ENCODE data around the gene GARNL3.

GARNL3 gene

DNA sequence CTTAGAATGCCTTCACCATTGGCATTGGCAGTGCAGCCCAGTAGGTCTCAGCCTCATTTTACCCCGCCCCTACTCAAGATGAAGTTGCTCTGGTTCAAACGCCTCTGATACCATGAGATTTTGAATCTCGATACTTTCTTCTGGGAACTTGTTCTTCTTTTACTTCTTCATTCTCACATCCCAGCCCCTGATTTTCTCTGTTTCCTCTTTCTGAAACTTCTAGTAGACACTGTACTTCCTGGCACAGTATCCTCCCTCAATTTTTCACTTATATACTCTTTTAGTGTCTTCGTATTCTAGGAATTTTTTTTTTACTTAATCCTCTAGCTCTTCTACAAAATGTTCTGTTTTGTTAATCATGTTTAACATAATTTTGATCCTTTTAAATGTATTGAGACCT is 146.5 kb downstream of the GARNL3 start:
- DNase-seq, result no peak

DNA sequence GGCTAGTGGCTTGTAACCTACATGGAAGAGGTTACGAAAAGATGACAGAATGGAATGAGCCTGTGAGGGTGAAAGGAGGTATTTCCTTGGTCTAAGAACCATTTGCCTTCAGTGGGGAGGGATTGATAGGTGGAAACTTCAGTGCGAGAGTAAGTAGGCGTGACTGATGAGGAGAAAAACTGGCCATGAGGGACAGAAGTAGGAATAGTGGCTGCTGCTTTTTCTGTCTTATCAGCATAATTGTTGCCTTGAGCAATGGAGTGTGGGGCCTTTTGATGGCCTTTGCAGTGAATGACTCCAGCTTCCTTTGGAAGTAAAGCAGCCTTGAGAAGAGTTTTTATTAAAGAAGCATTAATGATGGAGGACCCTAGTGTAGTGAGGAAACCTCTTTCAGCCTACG is 150.6 kb downstream of the GARNL3 start:
- no peak for DNase-seq

GRCh38 chr9:127415657-127416056 is 151.1 kb downstream of the GARNL3 start:
- DNase-seq, result no peak

- DNase-seq, result no peak
Observed at GRCh38 chr9:127417131-127418036, 152.8 kb downstream of the GARNL3 start.

DNA sequence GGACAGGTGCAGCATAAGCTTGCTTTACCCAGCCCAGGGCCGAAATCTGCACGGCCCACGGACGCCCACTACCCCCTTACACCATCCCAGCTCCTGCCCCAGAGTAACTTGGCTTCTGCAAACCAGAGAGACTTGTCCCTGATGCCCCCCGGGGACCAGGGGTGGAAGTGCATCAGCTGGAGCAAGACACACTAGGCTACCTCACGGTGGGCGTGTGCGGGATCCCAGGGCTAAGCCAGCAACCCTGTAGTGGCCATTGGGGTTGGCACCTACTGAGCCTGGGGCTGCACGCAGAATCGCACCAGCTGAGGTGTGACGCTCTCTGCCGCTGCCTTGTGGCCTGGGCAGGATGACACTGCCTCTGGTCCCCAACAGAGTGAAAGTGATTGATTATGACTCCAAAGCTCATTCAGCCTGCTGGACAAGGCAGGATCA is 153.5 kb downstream of the GARNL3 start:
- peak; percentile 54 for DNase-seq

GRCh38 chr9:127419348-127419747 is 154.8 kb downstream of the GARNL3 start:
- no peak for DNase-seq

DNA sequence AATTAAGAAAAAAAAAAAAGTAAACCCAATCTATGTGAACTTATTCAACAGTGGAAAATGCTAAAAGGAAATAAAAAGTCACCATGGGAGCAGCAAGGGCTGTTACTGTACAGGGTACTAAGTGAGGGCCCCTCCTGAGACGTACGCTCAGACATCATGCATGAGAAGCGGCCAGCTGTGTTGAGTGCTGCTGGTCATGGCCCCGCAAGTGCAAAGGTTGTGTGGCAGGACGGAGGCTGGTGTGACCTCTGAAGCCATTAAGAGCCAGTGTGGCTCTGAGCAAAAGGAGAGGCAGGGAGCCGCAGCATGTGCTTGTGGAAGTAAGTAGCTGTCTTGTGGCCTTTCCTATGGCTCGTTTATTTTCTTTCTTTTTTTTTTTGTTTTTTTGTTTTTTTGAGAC is 156.5 kb downstream of the GARNL3 start:
- DNase-seq, result no peak

DNA sequence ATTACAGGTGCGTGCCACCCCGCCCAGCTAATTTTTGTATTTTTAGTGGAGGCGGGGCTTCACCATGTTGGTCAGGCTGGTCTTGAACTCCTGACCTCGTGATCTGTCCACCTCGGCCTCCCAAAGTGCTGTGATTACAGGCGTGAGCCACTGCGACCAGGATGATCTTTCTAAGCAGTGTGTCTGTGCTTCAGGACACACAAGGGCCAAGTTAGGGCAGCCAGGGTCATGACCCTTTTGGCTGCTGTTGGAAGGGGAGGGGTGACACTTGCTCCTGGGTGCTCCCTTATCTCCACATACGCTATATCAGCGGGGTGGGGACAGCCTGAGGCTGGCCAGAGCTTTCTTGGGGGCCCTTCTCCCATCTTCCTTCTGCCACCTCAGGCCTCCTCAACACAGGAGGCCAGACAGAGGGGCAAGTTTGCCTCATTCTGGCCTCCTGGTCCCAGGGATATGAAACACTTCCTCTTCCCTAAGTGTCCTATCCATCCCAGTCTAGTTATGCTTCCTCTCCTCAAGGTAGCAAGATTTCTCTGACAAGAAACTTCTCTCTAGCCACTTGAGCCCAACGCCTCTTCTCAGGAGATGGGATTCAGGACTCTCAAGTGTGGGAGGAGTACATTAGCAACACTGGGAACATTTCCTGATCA is 157.7 kb downstream of the GARNL3 start:
- no peak for DNase-seq

DNA sequence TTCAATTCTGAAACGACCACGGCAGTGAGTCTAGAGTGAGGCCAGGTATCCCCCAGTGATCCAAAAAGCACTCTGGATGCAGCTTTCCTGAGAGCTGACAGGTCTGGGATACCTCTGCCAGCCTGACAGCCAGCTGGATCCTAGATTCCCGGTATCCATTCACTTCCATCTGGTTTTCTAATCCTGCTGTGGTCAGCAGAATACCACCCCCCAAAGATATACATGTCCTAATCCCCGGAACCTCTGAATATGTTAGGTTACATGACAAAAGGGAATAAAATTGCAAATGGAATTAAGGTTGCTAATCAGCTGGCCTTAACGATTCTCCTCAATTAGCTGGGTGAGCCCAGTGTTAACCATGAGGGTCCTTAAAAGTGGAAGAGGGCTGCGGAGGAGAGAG is 158.2 kb downstream of the GARNL3 start:
- no peak for DNase-seq

GRCh38 chr9:127423476-127423933 is 158.9 kb downstream of the GARNL3 start:
- DNase-seq, result no peak

DNA sequence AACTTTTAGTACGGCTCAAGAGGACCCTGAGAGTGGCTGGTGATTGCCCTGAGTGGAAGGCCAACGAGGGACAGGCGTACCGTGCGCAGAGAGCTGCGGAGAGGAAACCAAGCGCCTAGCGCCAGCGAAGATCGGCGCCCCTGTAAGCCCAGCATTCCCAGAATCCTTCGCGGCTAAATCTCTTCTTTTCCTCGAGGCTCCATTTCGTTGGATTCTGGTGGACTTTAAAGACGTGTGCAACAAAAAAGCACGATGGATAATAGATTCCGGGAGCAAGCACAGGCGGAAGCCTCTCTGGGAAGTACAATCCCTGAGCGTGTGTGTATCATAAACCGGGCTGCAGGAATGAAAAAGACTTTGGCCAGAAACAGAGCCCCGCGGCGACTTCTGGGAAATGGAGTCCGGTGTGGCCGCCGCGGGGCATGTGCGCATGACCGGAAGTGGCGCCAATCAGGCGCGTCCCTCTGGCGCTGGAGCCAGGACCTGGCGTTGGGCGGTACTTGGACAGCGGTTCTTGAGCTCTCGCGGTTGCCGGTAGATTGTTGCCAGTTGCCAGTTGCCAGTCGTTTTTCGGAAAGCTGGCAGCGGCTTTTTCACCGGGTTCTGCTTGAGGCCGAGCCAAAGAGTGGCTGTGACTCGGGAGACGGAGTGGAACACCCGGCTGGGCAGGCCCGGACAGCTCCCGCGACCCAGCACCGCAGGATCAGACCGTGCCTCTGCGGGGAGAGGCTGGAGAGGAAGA is 159.5 kb downstream of the GARNL3 start, which contains the start of gene ZNF79:
TSS of gene ZNF79 (plus strand) at position 449 of the 742 bp plus-strand sequence. CDS start 406 bp downstream, outside the sequence.
- DNase-seq, result peak; percentile 95

- peak; percentile 47 for DNase-seq
Observed at GRCh38 chr9:127424676-127424999, 160.1 kb downstream of the GARNL3 start.

DNA sequence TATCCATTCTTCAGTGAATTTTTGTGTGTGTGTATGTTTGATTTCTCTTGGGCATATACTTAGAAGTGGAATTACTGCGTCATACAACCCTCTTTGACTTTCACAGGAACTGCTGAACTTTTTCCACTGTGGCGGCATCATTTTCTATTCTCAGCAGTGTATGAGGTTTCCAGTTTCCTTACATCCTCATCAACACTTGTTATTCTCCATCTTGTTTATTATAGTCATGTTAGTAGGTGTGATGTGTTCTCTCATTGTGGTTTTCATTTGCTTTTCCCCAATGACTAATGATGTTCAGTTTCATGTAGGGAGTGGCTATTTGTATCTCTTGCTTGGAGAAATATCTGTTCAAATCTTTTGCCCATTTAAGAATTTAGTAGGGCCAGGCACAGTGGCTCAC is 162.2 kb downstream of the GARNL3 start:
- peak; percentile 78 for DNase-seq

DNA sequence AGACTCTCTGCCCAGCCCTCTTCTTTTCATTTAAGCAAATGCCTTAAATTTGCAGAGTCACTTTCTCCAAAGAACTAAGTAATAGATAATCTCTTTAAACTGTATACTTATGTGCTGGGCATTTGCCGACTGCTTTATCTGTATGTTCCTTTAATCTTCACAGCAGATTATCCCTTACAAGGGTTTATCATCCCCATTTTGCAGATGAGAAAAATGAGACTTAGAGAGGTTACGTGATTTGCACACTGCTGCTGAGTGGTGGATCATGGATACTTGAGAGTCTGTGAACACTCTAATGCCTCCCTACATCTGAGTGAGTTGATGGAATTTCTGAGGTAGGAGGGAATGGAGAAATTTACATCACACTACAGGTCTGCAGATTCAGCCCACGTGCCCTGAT is 163.8 kb downstream of the GARNL3 start:
- DNase-seq, result no peak

DNA sequence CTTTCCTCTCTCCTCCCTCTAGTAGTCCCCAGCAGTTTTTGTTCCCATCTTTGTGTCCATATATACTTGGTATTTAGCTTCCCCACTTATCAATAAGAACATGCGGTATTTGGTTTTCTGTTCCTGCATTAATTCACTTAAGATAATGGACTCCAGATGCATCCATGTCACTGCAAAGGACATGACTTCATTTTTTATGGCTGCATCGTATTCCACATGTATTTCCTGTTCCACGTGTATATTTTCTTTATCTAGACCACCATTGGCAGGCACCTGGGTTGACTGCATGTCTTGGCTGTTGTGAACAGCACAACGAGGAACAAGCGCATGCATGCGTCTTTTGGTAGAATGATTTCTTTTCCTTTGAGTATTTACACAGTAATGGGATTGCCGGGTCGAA is 165.8 kb downstream of the GARNL3 start:
- DNase-seq, result no peak

DNA sequence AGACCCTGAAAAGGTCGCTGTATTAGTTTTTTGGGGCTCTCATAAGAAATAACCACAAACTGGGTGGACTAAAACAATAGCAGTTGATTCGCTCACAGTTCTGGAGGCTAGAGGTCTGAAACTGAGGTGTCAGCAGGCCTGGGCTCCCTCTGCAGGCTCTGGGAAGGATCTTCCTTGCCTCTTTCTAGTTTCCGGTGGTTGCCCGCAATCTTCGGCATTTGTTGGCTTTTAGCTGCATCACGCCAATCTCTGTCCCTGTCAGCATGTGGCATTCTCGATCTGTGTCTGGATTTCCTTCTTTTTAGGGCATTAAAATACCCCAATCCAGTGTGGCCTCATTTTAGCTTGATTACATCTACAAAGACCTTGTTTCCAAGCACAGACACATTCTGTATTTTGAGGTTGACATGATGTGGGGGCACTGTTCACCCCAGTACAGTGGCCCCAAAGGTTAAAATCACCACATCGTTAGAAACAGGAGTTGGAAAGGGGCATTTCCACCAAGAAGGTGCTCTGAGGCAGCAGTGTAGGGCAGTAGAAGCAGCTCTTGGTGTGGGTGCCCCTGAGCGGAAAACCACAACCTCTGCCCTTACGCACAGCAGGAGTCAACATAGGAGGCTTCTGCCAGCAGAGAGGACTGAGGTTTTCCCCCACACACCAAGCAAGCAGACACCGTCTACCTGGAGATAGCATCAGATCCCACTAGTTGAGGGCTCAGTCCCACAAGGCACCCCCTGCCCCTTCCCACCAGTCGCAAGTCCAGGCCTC is 173.1 kb downstream of the GARNL3 start:
- peak; percentile 65 for DNase-seq

GRCh38 chr9:127438394-127438793 is 173.8 kb downstream of the GARNL3 start:
- no peak for DNase-seq
